ENCODE data around the gene NCK1.

Gene NCK1

DNA sequence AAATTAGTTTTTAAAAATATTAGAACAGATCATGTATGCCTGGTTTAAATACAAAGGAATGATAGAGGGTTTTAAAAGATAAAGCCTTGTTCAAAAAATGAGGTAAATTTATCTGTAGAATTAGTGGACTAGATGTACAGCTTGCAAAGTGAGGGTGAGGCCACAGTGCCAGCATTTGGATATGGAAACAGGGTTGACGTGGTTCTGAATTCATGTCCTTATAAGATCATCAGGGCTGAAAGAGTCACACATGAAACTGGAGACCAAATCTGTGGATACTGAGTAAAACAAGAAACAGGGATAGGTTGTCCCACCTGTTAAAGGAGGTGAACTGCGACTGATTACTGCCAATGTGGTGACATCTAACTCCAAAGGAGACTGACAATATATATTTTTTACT, 46.3 kb downstream of the NCK1 start:
- no peak for DNase-seq (ENCODE audit: low spot score)

DNA sequence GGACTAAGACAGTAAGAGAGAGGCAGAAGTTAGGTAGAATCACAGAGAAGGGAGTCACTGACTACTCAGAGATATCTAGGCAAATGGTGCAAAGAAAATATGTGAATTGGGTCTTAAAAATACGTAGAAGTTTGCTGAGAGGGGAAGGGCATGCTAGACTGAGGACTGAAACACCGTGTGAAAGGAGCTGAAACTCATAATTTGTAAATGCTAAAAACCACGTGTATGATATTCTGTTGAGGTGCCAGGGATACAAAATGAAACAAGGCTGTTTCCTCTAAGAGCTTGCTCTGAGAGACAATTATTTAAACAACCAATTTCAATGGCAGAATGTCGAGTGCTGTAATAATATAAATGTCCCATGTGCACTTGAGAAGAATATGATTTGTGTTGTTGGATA, 47.2 kb downstream of the NCK1 start:
- no peak for DNase-seq (ENCODE audit: low spot score)

DNA sequence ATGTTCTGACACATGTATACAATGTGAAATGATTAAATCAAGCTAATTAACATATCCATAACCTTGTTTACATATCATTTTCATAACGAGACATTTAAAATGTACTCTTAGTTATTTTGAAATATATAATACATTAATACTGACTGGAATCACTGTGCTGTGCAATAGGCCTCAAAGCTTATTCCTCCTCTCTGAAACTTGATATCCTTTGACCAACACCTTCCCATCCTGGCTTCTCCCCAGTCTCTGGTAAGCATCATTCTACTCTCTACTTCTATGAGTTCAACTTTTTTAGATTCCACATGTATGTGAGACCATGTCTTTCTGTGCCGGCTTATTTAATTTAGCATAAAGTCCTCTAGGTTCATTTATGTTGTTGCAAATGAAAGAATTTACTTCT, 48.7 kb downstream of the NCK1 start:
- DNase-seq (ENCODE audit: low spot score): no peak

DNA sequence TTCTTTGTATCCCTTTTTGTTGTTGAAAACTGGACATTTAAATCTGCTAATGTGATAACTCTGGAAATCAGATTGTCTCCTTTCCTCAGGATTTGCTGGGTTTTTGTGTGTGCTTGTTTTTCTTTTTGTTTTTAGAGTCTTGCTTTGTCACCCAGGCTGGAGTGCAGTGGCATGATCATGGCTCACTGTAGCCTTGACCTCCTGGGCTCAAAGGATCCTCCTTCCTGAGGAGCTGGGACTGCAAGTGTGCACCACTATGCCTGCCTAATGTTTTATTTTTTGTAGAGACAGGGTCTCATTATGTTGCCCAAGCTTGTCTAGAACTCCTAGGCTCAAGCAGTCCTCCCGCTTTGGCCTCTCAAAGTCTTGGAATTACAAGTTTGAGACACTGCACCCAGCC, 51.2 kb downstream of the NCK1 start:
- no peak for DNase-seq (ENCODE audit: low spot score)

DNA sequence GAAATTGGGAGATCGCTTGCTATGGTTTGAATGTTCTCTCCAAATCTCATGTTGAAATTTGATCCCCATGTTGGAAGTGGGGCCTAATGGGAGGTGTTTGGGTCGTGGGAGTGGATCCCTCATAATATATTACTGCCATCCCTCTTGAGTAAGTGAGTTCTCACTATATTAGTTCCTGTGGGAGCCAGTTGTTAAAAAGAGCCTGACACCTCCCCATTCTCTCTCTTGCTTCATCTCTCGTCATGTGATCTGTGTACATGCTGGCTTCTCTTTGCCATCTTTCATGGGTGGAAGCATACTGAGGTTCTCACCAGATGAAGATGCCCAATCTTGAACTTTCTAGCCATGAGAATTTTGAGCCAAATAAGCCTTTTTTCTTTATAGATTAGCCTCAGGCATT, 52.7 kb downstream of the NCK1 start:
- no peak for DNase-seq (ENCODE audit: low spot score)

DNA sequence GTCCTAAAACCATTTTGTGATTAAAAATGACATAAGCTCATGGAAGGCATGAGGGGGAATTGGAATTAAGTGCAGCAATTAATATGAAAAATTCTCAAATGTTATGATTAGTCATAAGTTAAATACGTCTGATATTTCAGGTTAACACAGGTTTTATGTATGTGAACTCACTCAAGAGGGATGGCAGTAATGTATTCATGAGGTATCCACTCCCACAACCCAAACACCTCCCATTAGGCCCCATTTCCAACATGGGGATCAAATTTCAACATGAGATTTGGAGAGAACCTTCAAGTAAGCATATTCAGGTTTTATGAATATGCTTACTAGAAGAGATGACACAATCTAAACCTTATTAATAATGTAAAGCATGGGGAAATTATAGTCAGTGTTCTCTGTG, 54.2 kb downstream of the NCK1 start:
- no peak for DNase-seq (ENCODE audit: low spot score)

DNA sequence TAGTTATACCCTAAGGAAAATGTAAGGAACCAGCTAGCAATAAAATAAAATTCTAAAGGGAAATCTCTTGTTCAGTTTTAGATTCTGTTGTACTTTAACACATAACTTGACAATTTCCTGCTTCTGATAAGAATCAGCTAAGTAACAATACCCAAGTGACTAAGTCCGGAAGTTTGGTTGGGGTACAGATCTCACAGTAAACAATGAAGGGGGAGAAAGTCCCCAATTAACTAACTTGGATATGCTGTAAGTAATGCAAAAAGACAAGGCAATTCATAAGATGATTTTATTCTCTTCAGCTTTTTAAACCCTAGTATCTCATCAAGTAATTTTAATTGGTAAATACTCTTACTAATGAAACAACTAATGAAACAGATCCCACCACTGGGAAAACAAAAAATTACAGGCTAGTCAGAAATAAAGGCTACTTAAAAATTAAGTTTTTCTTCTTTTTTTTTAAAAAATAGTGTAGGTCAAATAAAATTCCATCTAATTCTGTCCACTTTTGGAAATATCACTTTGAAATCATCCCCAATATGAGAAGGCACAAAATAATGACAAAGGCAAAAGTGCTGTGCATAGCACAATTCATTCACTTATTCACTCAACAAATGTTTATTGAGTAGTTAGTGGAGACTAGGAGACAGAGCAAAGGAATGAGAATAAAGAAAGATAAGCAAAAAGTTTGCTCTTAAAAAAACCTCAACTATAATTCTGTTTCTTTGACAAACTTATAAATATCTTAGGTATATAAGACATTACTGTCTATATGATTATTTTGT, 58.0 kb downstream of the NCK1 start:
- DNase-seq (ENCODE audit: low spot score): no peak

DNA sequence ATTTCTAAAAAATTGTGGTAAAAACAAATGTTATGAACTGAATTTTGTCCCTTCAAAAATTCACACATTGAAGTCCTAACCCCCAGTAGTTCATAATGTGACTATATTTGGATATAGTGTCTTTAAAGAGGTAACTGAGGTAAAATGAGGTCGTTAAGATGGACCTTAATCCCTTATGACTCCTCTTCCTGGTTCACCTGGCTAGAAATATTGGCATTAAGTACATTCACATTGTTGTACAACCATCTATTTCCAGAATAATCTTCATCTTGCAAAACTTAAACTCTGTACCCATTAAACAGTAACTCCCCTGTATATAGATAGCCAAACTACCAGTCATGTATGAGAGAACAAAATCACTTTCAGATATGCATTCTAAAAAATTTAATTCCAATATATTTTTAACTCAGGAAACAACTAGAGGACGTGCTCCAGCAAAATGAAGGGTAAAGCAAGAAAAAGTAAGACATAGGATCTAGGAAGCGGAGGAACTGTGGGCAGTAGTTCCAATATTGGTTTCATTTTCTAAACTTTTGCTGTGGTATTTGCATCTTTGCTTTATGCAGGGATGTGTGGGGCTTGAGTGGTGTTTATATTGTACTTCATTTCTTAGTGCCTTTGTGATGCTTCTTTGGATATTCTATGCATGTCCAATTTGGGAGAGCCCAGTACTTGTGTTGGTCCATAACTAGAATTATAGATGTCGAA, 59.0 kb downstream of the NCK1 start:
- DNase-seq (ENCODE audit: low spot score): no peak

DNA sequence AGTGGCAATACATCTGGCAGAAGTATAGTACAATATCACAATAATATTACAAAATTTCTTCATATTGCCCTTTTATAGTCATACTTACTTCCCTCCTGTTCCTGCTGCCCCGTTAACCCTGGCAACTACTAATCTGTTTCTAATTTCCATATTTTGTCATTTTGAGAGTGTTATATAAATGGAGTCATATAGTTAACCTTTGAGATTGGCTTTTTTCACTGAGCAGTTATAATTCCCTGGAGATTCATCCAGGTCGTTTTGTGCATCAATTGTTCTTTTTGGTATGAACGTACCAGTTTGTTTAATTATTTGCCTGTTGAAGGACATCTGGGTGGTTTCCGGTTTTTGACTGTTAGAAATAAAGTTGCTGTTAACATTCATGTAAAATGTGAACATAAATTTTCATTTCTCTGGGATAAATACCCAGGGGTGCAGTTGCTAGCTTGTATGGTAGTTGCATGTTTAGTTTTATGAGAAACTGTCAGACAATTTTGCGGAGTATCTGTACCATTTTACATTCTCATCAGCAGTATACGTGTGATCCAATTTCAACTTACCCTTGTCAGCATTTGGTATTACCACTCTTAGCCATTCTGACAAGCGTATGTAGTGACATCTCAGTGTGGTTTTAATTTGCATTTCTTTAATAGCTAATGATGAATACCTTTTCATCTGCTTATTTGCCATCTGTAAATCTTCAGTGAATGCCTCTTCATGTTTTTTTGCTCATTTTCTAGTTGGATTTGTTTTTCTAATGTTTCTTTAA, 63.6 kb downstream of the NCK1 start:
- DNase-seq (ENCODE audit: low spot score): no peak

DNA sequence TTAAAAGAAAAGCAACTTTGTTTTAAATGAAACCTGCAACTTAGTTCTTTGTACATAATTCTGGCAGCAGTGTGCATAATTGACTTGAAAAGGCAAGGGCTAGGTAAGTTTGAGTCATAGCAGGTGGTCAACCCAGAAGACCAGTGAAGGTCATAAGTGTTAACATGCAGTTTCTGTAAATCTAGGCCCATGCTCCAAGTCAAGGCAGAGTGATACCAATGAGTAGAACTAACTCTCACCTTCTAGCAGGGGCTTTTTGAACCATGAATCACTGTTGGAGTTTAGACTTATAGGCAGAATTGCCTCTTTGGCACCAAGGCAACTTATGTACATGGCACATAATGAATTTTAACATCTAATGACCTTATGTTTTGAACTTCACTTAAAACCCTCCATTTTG, 66.2 kb downstream of the NCK1 start:
- DNase-seq (ENCODE audit: low spot score): no peak

DNA sequence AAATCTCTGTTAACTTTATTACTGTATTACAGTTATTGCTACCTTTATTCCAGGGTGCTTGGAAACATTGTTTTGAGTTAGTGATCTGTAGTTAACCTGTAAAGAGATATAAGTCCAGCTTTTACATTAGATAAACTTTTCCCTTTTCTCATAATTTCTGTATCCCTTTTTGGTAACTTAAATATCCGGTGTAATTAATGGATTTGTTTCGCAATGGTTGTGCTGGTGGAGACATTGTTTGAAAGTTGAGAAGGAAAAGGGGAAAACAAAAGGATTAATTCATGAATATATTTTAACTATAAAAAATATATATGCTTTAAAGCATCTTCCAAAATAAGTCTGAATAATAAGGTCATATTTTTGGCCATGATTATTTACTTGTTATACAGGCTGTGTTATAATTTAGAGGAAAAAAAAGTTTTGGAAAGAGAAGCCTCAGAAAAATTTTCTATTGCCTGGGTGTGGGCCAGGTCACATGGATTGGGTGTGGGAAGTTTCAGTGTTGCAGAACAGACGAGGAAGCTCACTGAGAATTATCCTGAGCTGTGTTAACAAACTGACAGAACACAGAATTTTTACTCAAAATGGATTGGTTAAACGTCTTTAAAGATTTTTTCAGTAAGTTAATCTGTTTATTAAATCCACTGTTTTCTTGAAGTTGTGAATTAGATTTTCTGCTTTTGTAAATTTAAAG, 68.1 kb downstream of the NCK1 start:
- peak; percentile 43 for DNase-seq (ENCODE audit: low spot score)

DNA sequence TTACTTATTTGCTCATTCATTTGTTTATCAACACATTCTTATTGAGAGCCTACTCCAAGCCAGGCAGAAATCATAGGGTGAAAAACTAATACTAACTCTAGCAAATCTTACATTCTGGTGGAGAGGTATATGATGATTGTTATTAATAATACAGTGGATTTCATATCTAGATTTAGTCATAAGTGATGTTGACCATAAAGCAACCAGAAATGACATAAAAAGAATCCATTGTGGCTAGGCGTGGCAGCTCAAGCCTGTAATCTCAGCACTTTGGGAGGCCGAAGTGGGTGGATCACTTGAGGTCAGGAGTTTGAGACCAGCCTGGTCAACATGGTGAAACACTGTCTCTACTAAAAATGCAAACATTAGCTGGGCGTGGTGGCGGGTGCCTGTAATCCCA, 69.6 kb downstream of the NCK1 start:
- no peak for DNase-seq (ENCODE audit: low spot score)

DNA sequence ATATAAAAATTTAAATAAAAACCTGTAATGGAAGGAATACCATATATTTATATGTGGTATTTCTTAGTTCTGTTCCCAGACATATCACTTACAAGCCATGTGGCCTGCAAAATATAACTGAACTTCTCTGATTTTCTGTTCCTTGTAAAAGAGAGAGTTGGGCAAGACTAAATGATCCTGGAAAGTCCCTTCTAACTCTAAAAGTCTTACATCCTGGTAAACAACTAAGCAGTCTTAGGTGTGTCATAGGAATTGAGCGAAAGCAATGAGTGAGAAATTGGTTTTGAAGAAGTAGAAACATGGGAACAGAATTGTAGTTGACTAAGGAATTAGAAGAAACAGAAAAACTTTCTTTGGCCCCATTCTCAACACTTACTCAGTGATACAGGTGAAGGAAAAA, 70.5 kb downstream of the NCK1 start:
- no peak for DNase-seq (ENCODE audit: low spot score)

DNA sequence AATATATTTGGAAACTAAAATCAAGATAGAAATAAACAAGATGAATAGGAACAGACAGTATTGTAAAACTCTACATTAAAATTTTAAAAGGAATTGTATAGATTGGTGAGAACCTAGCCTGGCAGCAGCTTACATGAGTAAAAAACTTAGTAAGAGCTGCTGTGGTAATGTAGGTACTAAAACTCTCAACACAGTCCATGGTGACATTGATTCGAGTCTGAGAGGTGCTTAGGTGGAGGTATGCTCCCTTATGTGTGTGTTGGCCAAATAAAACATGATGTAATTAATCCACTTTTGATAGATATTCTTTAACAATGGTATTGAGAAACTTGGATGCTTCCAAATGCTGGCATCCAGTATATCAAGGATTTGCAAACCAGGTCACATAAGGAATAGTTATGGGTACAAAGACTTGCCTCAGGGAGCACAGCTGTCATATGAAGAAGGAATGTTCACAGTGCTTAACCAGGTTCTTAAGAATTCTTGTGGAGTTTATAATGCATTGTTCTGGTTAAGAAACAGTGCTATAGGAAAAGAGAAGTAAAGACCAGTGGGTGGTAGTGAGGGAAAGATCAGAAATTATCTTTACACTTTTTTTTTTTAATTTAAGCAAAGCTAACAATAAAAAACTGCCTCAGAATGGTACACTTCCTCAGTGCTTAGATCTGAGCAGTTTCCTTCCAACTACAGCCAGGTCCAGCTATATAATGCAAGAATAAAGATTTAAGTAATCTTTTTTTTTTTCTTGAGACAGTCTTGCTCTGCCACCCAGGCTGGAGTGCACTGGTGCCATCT, 71.2 kb downstream of the NCK1 start:
- no peak for DNase-seq (ENCODE audit: low spot score)

DNA sequence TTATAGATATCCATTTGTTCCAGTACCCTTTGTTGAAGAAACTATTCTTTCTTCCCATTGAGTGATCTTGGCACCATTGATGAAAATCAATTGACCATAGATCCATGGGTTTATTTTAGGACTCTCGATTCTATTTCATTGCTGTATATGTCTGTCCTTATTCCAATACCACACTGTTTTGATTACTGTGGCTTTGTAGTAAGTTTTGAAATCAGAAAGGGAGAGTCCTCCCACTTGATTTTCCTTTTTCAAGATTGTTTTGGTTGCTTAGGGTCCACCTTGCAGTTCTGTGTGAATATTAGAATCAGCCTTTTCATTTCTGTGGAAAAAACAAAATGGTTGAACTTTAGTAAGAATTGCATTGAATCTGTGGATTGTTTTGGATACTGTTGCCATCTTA, 75.2 kb downstream of the NCK1 start:
- DNase-seq (ENCODE audit: low spot score): no peak

DNA sequence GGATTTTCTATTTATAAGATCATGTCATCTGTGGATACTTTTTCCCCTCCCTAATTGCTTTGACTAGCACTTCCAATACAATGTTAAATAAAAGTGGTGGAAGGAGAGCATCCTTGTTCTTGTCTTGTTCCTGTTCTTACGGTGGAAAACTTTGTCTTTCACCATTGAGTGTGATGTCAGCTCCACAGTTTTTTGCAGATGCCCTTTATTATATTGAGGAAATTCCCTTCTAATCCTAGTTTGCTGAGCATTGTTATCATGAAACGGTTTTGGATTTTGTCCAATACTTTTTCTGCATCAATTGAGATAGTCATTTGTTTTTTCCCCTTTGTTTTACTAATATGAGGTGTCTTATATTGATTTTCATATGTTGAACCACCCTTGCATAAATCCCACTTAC, 75.8 kb downstream of the NCK1 start:
- no peak for DNase-seq (ENCODE audit: low spot score)

DNA sequence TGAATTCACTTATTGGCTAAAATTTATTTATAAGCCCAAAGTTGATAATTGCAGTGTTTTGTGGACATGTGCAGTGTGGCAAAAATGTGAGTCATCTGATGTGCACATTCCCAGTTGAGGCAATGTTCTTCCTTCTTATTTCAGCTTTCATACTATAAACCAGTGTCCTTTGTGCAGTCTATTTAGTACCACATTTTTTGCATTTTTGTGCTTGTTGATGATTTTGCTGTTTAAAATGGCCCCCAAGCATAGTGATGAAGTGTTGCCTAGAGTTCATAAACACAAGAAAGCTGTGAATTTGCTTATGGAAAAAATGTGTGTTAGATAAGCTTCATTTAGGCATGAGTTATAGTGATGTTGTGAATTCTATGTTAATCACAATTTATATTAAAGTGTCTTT, 76.3 kb downstream of the NCK1 start:
- DNase-seq (ENCODE audit: low spot score): no peak

DNA sequence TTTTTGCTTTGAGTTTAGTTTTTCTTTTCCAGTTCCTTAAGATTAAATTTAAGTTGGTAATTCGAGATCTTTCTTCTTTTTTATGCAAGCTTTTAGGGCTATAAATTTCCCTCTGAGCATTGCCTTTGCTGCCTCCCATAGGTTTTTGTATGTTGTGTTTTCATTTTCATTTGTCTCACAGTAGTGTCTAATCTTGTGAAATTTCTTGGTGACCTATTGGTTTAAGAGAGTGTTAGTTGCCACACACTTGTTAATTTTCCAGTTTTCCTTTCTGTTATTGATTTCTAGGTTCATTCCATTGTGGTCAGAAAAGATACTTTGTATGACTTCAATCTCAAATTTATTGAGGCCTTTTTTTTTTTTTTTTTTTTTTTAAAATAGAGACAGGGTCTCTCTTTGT, 77.5 kb downstream of the NCK1 start:
- no peak for DNase-seq (ENCODE audit: low spot score)

DNA sequence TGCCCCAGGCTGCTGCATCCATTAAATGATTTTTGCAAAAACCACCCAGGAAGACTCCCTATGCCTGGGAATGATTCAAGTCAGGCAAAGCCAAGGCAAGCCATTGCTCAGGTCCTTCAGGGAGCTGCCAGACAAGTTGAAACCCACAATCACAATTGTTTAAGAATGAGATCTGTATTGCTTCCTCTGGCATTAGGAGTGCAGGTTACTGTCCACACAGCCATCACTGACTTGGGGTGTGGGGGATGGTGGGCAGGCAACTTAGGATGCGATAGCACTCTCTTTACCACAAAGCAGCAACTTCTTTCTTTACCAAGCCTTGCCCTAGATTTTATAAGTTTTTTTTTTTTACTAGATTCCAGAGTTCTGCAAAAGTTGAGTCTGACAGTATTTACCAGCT, 80.8 kb downstream of the NCK1 start:
- DNase-seq (ENCODE audit: low spot score): no peak

DNA sequence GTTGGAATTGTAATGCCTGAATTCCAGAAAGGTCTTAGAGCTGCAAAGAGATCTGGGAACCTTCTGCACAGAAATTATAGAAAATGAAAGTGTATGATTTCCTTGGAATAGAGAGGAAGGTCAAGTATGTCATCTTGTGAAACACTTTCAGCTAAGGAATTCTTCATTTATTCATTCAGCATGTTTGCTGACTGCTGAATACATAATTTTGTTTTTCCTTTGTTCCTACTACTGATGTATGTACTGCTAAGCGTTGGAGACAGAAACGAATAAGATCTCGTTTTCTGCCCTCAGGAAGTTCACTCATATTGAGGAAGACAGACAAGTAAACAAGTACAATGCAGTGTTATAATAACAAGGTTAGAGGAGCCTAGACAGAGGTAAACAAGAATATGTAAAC, 81.4 kb downstream of the NCK1 start:
- DNase-seq (ENCODE audit: low spot score): no peak

DNA sequence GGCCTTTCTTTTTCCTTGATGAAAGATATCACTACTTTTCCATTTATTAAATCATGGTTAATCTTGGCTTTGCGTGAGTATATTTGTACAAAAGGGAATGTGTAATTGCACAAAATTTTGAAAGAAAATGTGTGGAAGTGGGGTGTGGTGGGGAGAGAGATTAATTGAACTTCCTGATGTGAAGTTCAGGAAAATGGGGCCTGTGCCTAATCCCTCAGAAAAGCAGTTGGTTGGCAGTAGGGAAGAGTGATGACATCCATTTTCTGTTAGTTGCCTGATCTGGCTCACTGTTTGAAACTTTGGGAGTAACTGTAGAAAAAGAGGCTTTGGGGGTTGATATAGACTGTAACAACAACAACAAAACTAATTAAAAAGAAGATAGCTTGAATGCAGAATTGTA, 85.0 kb downstream of the NCK1 start:
- DNase-seq (ENCODE audit: low spot score): no peak

DNA sequence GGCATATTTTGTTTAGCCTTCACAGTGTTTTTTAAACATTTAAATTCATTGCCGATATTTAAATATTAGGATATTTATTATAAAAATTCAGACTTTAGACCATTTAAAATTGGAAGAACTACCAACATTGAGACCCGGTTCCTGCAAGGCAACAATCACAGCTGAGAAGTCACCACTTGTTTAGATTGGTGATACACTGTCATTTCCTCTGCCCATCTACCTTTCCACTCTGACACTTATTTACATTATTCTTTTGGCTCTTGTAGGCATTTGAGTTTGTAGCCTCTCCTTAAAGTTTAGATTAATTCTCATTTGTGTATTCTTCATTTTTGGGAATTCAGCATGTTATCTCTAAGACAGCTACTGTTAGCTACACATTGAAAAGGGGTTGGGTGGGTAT, 85.5 kb downstream of the NCK1 start:
- no peak for DNase-seq (ENCODE audit: low spot score)

All from LoVo (cell line).